Thymus (tissue), 14 donors: ENCODE results near the gene LONRF3. TPM values are rescaled to one million over a fixed set of nuclear protein-coding genes. Genes with fewer than 3 reads are reported as not detected.

Source experiments
- DNase-seq, 9 donors: peaks; one replicate each; pipeline ENCODE4 v3.0.0-alpha.2; 2013; ENCODE audit warnings: low spot score in 9 of 9, low read depth in 6 of 9, missing footprints in 1 of 9
- H3K27ac ChIP-seq, 2 donors: one replicate each; pipeline ENCODE4 v1.5.1; 2013; ENCODE audit warnings: control low read depth in 1 of 2, low read depth in 1 of 2, low read length in 1 of 2, mild to moderate bottlenecking in 1 of 2, moderate library complexity in 1 of 2
- H3K27me3 ChIP-seq, 2 donors: one replicate each; pipeline ENCODE4 v1.5.1; 2013; ENCODE audit warnings: low read length in 1 of 2; ENCODE audit not compliant: control insufficient read depth in 2 of 2, insufficient read depth in 1 of 2
- H3K36me3 ChIP-seq, 2 donors: one replicate each; pipeline ENCODE4 v1.5.1; 2013; ENCODE audit warnings: low read length in 1 of 2, mild to moderate bottlenecking in 1 of 2, moderate library complexity in 1 of 2; ENCODE audit not compliant: control insufficient read depth in 2 of 2, insufficient read depth in 2 of 2
- H3K4me1 ChIP-seq, 2 donors: one replicate each; pipeline ENCODE4 v1.5.1; 2013; ENCODE audit warnings: low read length in 2 of 2; ENCODE audit not compliant: control insufficient read depth in 2 of 2, insufficient read depth in 2 of 2
- H3K4me3 ChIP-seq, 2 donors: one replicate each; pipeline ENCODE4 v1.5.1; 2013; ENCODE audit warnings: low read length in 2 of 2, control low read depth in 1 of 2, mild to moderate bottlenecking in 1 of 2
- H3K9me3 ChIP-seq, 2 donors: one replicate each; pipeline ENCODE4 v1.5.1; 2013; ENCODE audit warnings: low read length in 1 of 2, mild to moderate bottlenecking in 1 of 2; ENCODE audit not compliant: control insufficient read depth in 2 of 2, insufficient read depth in 1 of 2
- WGBS: extraction: QIAGEN DNeasy Blood & Tissue Kit; methylation state at CpG from one replicate; pipeline ENCODE4 v1.1.7; 2013; 5-methylcytosine and 5-hydroxymethylcytosine counted together
- long read RNA-seq, 10 donors: transcript quantifications; one replicate each; lab custom pipeline, GENCODE V29; 2026
- polyA plus RNA-seq: library from polyadenylated mRNA; stranded (reverse); fragments of 200-250 nt; gene quantifications from one replicate; pipeline ENCODE4 v1.2.3, GENCODE V29; 2013
- total RNA-seq: library from RNA; stranded (reverse); fragments of 120-200 nt; gene quantifications from one replicate; pipeline ENCODE4 v1.2.4, GENCODE V29; 2013
- donor health status: healthy.

Gene LONRF3
- total RNA-seq (0.19 TPM), polyA plus RNA-seq (0.25 TPM)
- long read RNA-seq, donor 1 = 0 reads
- long read RNA-seq, donor 2 = 0 reads
- long read RNA-seq, donor 3 = 0 reads
- long read RNA-seq, donor 4 = 0 reads
- long read RNA-seq, donor 5 = 0 reads
- long read RNA-seq, donor 6 = 0 reads
- long read RNA-seq, donor 7 = 0 reads
- long read RNA-seq, donor 8 = 0 reads
- long read RNA-seq, donor 9 = 0 reads
- long read RNA-seq, donor 10 = 0 reads

DNA sequence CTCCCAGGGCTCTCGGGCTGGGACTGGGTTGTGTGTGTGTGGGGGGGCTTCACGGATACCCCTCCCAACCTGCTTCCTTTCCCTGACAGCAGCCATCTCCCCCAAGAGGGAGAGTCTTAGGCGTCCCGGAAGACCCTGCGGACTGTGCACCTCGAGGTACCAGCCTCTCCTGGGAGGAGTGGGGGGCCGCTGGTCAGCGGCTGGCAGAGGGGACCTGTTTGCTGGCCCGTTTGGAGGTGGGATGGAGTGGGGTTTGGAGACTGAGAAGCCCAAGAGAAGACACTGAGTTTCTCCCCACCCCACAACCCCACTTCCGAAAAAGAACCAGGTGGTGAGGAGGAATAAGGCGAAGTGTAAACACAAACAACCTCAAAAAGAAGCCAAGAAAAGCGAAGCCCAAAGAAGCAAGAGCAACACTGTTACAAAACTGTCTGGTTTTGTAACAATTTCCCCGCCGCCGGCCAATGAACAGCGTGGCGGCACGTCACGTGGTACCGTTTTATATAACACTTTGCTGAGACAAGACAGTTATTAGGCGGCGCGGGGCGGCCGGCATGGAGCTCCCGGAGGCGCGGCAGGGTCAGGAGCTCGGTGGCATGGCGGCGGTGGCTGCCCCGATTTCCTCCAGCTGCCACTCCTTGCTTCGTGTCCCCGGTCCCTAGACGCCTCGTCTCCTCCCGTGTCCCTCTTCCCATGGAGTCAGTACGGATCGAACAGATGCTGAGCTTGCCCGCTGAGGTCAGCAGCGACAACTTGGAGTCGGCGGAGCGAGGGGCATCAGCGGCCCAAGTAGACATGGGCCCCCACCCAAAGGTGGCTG is at the start of gene LONRF3:
Gene LONRF3 (plus strand): TSS at position 531 of the 820 bp plus-strand sequence. CDS start 163 bp downstream, at position 694.
- H3K4me1 ChIP-seq = peaks cover 0 to 8% of the 10 kb centered on the region in 2 donors
- peaks cover 6 to 80% of the 10 kb centered on the region in 2 donors for H3K27me3 ChIP-seq
- no peaks in the 10 kb centered on the region for H3K36me3 ChIP-seq
- no peaks in the 10 kb centered on the region for H3K9me3 ChIP-seq
- H3K4me3 ChIP-seq = peak within 1 kb of the TSS in 1 of 2 donors; percentile 32
- peak in 1 of 9 donors; percentile 31 for DNase-seq
- no peak within 1 kb of the TSS for H3K27ac ChIP-seq
- 2% methylated on average over 45 of the region's 45 CpGs for WGBS

DNA sequence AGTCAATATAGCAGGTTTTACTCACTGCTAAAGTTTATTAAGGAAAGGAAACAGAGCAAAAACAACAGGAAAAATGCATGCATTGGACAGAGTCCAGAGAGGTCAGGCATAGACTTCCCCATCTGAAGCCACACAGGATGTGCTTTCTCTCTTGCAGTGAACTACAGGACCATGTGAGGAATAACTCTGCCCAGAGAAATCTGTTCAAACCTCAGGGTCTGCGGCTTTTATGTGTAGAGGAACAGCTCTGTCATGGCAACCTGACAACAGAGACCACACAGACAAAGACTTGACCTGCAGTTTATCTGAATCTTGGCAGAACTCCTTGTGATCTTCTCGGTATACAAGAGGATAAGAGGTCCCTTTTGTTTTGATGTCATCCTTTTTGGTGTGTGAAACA is 46.3 kb upstream of the LONRF3 start:
- H3K36me3 ChIP-seq = no peaks in the 10 kb centered on the region
- H3K4me1 ChIP-seq = no peaks in the 10 kb centered on the region
- no peaks in the 10 kb centered on the region for H3K9me3 ChIP-seq
- H3K4me3 ChIP-seq = no peak overlapping the region
- H3K27ac ChIP-seq = no peak overlapping the region
- WGBS = 0% methylated on average over 2 of the region's 2 CpGs
- no peak for DNase-seq
- no peaks in the 10 kb centered on the region for H3K27me3 ChIP-seq

DNA sequence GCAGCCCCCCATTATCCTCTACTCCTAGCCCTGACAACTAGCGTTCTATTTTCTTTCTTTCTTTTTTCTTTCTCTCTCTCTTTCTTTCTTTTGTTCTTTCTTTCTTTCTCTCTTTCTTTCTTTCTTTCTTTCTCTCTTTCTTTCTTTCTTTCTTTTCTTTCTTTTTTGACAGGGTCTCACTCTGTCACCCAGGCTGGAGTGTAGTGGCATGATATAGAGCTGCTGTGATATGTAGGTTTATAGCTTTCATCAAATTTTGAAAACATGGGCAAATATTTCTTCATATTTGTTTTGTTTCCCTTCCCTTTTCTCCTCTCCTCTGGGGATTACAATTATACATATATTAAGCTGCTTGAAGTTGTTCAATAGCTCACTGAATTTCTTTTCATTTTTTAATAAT is 39.1 kb upstream of the LONRF3 start:
- H3K27me3 ChIP-seq = no peaks in the 10 kb centered on the region
- no peak overlapping the region for H3K27ac ChIP-seq
- H3K4me3 ChIP-seq = no peak overlapping the region
- 100% methylated on average over 1 of the region's 1 CpG for WGBS
- no peak for DNase-seq
- no peaks in the 10 kb centered on the region for H3K36me3 ChIP-seq
- H3K4me1 ChIP-seq = no peaks in the 10 kb centered on the region
- no peaks in the 10 kb centered on the region for H3K9me3 ChIP-seq

DNA sequence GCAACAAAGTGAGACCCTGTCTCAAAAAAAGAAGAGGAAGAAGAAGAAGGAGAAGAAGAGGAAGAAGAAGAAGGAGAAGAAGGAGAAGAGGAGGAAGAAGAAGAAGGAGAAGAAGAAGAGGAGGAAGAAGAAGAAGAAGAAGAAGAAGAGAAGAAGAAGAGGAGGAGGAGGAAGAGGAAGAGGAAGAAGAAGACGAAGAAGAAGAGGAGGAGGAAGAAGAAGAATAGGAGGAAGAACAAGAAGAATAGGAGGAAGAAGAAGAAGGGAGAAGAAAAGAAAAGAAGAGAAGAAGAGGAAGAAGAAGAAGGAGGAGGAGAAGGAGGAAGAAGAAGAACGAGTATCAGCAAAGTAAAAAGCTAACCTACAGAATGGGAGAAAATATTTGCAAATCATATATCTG is 33.3 kb upstream of the LONRF3 start:
- Histone ChIP-seq H3K4me1 (no peaks in the 10 kb centered on the region), H3K27ac (no peak overlapping the region), H3K9me3 (no peaks in the 10 kb centered on the region), H3K4me3 (no peak overlapping the region), H3K27me3 (no peaks in the 10 kb centered on the region), H3K36me3 (no peaks in the 10 kb centered on the region)
- no peak for DNase-seq
- 57% methylated on average over 2 of the region's 2 CpGs for WGBS

DNA sequence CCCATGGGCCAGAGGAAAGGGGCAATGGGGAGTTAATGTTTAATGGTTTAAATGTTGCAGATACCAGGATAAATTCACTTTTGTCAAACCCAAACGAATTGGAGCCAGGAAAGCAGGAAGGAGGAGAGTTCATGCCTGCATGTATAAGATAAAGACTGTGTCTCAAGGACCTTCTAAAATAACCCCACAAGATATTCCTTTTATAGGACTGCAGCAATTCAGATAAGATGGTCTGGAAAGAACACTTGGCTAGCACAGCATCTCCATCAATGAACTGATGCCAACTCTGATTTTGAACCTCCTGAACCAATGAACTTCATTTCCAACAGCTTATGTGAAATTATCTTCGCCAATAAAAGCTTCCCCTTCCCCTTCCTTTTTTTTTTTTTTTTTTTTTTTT is 31.3 kb upstream of the LONRF3 start:
- H3K4me1 ChIP-seq = no peaks in the 10 kb centered on the region
- DNase-seq = no peak
- H3K27ac ChIP-seq = no peak overlapping the region
- no peaks in the 10 kb centered on the region for H3K27me3 ChIP-seq
- WGBS = 52% methylated on average over 2 of the region's 2 CpGs
- H3K9me3 ChIP-seq = no peaks in the 10 kb centered on the region
- no peaks in the 10 kb centered on the region for H3K36me3 ChIP-seq
- H3K4me3 ChIP-seq = no peak overlapping the region

DNA sequence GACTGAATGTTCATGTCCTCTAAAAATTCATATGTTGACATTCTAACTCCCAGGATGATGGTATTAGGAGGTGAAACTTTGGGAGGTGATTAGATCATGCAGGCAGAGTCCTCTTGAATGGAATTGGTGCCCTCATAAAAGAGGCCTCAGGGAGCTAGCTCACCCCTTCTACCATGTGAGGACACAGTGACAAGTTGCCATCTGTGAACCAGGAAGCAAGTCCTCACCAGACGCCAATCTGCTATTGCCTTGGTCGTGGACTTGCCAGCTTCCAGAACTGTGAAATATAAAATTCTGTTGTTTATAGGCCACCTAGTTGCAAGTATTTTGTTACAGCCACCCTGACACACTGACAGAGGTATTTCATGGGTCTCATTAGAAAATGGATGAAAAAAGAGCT is 28.5 kb upstream of the LONRF3 start:
- Histone ChIP-seq H3K36me3 (no peaks in the 10 kb centered on the region), H3K4me1 (no peaks in the 10 kb centered on the region), H3K27me3 (no peaks in the 10 kb centered on the region), H3K9me3 (no peaks in the 10 kb centered on the region), H3K4me3 (no peak overlapping the region), H3K27ac (no peak overlapping the region)
- DNase-seq = no peak
- WGBS = 88% methylated on average over 2 of the region's 2 CpGs

DNA sequence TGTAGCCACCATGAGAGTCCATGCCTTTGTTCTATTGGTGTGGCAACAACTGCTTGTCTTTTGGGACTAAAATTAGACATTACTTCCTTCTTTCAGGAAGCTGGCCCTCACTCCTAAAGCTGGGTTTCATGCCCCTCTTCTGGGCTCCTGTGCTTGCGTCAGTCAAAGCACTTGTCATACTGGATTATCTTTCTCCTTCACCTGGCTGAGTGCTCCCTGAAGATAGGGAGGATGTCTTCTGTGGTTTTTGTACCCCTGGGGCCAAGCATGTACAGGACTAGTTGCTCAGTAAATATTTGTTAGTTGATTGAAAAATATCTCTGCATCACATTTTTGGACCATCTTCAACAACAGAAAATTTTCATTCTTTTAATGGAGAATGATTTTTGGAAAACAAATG is 26.1 kb upstream of the LONRF3 start:
- H3K27me3 ChIP-seq = no peaks in the 10 kb centered on the region
- WGBS = 50% methylated on average over 1 of the region's 1 CpG
- no peak for DNase-seq
- no peaks in the 10 kb centered on the region for H3K4me1 ChIP-seq
- H3K4me3 ChIP-seq = no peak overlapping the region
- no peaks in the 10 kb centered on the region for H3K36me3 ChIP-seq
- H3K27ac ChIP-seq = no peak overlapping the region
- H3K9me3 ChIP-seq = no peaks in the 10 kb centered on the region

DNA sequence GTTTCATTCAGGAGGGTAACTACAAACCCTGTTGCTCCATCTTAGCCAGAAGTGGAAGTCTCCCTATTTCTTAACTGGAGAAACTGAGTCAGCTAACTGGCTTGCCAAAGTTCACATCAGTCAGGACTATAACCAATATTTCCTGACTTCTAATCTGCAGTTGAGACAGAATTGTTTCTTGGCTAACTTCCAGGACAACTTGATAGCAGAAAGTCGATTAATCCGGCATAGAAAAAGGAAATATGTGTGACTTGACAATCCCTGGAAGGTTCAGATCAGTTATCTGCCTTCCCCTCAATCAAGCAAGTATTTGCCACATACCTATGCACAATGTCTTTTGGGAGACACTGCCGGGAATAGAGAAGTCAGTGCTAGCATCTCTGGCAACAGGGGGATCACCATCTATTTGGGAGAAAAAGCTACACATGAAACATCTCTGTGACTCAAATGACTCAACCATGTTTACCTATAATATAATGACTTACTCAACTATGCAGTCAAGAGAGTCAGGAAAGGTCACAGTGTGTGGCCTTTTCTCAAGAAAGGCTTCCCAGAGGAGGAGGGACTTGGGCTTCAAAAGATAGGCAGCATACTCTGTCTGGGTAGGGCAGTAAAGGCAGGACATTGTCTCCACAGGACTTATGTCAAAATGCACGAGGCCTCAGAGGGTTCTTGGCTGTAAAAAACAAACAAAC is 12.4 kb upstream of the LONRF3 start:
- WGBS = 86% methylated on average over 4 of the region's 4 CpGs
- no peak overlapping the region for H3K4me3 ChIP-seq

DNA sequence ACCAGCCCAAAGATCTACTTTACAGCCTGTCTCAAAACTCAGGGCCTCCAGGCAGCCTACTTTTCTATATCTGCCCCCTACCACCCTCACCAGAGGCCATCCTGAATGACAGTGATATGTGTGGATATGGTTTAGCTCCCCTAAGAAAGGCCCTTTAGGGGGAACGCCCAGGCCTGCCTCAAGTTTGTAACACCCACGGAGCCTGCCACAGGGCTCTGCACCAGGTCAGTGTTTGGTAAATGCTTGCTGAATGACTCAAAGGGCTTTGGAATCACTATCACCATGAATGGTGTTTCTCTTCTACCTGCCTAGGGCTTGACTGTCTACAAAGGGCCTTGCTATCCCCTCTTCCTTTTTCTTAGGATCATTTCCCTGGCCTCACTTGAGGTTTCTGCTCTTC is 11.3 kb upstream of the LONRF3 start:
- DNase-seq = no peak
- H3K9me3 ChIP-seq = no peaks in the 10 kb centered on the region
- no peak overlapping the region for H3K4me3 ChIP-seq
- H3K36me3 ChIP-seq = no peaks in the 10 kb centered on the region
- WGBS = 96% methylated on average over 2 of the region's 2 CpGs
- H3K4me1 ChIP-seq = no peaks in the 10 kb centered on the region
- no peak overlapping the region for H3K27ac ChIP-seq
- peaks cover 0 to under 1% of the 10 kb centered on the region in 2 donors for H3K27me3 ChIP-seq

More for the DNA sequence above, 12.4 kb upstream of the LONRF3 start:
- Histone ChIP-seq H3K4me1 (no peaks in the 10 kb centered on the region), H3K9me3 (no peaks in the 10 kb centered on the region), H3K36me3 (no peaks in the 10 kb centered on the region), H3K27me3 (no peaks in the 10 kb centered on the region), H3K27ac (no peak overlapping the region)
- no peak for DNase-seq
